DMS153 treated with DMSO at 0.1 percent for 48 hours (cell line): Measurements from ENCODE around the gene CC2D1A.

Experiments
- DNase-seq: peaks from one replicate; lab custom pipeline; 2025; ENCODE audit not compliant: unreplicated experiment; lab: John Stamatoyannopoulos, UW

Gene CC2D1A

GRCh38 chr19:13876834-13877233 is 29.2 kb upstream of the CC2D1A start, which contains the start of gene NANOS3:
NANOS3 (plus strand) TSS chr19:13877134; CDS start chr19:13877249, 115 bp downstream.
- DNase-seq, result no peak

DNA sequence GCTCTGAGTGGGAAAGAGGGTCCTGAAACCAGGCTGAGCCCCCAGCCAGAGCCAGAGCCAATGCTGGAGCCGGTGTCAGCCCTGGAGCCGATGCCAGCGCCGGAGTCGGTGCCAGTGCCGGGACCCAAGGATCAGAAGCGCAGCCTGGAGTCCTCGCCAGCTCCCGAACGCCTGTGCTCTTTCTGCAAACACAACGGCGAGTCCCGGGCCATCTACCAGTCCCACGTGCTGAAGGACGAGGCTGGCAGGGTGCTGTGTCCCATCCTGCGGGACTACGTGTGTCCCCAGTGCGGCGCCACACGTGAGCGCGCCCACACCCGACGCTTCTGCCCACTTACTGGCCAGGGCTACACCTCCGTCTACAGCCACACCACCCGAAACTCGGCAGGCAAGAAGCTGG is 28.7 kb upstream of the CC2D1A start:
- DNase-seq, result no peak

- peak; percentile 86 for DNase-seq
These were observed 25.6 kb upstream of the CC2D1A start for GRCh38 chr19:13880059-13881043.

GRCh38 chr19:13881251-13881691 is 24.7 kb upstream of the CC2D1A start:
- no peak for DNase-seq

DNA sequence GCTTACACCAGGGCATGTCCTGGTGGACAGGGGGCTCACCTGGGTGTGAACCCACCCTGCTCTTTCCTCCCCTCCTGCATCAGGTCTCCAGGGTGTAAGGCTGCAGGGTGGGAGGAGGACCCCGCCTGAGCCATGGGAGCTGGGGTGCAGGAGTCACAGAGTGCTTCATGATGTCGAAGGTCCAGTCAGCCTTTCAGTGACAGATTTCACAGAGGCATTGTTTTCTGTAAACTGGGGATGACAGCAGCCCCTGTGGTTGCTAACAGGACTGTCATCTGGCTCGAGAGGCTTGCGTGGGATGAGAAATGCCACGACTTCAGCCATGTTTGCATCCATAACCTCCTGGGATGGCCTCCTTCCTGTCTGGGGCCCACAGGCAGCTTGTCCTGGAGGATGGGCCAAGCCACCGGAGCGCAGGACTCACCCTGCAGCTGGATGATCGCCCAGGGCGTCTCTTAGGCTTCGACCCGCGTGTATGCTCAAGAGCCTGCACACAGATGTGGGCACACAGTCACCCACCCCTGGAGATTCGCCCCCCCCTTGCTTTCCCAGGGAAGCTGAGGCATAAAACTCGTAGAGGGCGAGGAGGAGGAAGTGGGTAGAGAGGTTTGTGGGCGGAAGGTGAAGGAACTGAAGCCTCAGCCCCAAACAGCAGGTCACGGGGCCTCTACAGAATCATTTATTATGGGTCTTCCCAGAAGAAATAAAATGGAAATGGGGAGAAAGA is 24.1 kb upstream of the CC2D1A start:
- no peak for DNase-seq

DNA sequence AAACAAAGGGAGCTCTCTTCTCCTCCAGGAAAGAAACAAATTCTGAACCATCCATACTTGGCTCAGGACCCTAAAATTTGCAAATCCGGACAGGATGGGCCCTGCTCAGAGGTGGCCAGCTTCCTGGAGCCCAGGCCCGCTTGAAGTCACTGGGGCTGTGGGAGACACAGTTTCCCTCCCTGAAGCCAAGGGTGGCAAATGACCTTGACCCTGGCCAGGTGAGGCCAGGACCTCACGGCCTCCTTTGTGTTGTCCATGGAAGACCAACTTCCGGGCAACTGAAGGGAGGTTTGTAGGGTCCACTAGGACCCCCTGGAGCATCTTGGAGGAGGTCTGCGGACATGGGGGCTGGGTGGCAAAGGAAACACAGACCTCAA is 23.6 kb upstream of the CC2D1A start:
- no peak for DNase-seq

GRCh38 chr19:13882836-13883235 is 23.2 kb upstream of the CC2D1A start:
- DNase-seq, result no peak

GRCh38 chr19:13883516-13884064 is 22.4 kb upstream of the CC2D1A start:
- DNase-seq, result no peak

GRCh38 chr19:13884726-13885591 is 21.0 kb upstream of the CC2D1A start:
- peak; percentile 35 for DNase-seq

GRCh38 chr19:13885826-13886365 is 20.1 kb upstream of the CC2D1A start:
- DNase-seq, result no peak

DNA sequence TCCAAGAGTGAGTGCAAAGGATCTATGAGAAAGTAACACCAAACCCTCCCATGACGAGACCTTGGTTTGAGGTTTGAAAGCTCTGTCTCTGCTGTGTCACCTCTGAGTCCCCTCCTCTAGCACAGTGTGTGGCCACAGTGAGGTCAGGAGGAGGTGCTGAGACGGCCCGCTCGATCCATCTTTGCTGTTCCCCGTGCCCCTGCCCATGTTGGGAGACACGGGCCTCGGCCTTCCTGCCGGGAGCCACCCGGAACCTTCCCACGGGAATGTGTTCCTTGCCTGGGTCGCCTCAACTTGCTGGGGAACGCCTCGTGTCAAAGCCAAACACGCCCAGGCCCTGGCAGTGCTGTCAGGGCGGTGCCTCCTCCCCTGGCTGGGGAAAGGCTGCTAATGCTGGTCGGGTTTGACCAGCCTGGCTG is 19.0 kb upstream of the CC2D1A start:
- no peak for DNase-seq

GRCh38 chr19:13887517-13887916 is 18.5 kb upstream of the CC2D1A start:
- DNase-seq, result no peak

- no peak for DNase-seq
These were observed 17.7 kb upstream of the CC2D1A start for GRCh38 chr19:13888281-13888680.

GRCh38 chr19:13890136-13890535 is 15.9 kb upstream of the CC2D1A start:
- no peak for DNase-seq

DNA sequence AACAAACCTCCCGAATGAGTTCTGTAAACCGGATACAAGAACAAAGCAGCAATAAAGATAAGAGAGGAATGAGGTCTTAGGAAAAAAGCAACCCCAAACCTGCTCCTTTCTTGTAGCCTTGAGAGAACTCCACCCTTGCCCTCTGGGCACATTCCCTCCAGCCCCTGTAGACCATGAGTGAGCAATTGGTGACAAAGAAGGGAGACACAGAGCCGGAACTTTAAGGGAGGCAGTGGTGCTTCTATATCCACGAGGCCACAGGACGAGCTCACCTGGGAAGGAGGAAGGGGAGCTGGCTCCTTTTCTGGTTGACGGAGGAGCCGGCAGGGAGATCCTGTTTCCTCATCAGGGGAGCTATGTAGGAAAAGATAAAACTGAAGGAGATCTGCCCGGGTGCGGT is 13.1 kb upstream of the CC2D1A start:
- no peak for DNase-seq

- no peak for DNase-seq
These were observed 11.4 kb upstream of the CC2D1A start for GRCh38 chr19:13894552-13894951.

- no peak for DNase-seq
These were observed 9.8 kb upstream of the CC2D1A start for GRCh38 chr19:13896227-13896626.

DNA sequence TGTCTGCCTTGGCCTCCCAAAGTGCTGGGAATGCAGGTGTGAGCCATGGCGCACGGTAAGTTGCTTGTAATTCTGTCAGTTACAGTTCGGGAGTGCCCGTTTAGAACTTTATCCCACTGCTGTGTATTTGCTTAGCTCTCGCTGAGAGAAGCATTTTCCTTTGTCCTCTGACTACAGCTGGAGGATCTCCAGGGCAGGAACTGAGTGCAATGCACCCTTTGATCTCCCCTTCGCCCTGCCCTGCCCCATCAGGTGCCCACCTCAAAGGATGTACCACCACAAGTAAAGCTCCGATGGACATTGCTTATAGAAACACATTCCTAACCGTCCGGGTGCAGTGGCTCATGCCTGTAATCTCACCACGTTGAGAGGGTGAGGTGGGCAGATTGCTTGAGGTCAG is 6.6 kb upstream of the CC2D1A start:
- DNase-seq, result no peak

GRCh38 chr19:13899912-13900584 is 6.0 kb upstream of the CC2D1A start:
- DNase-seq, result no peak

DNA sequence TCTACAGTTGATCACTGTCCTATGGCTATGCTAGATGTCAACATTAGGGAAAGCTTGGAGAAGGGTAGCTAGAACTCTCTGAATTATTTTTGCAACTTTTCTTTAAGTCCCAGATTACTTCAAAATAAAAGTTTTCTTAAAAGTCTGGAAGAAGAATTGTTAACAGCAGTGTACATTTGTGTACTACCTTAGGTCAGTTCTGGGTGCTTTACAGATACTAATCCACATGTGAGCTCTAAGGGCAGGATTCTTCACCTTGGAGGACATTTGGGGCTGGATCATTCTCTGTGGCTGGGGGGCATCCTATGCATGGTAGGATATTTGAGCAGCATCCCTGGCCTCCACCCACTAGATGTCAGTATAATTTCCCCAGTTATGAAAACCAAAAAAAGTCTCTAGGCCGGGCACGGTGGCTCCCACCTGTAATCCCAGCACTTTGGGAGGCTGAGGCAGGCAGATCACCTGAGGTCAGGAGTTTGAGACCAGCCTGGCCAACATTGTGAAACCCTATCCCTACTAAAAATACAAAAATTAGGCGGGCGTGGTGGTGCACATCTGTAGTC is 2.9 kb upstream of the CC2D1A start:
- no peak for DNase-seq
